ENCODE measurements around the gene RBM26. TPM values are rescaled to one million over a fixed set of nuclear protein-coding genes. Genes with fewer than 3 reads are reported as not detected.

RBM26 gene
- polyA plus RNA-seq, 1 donor from 2014 or later, result 112 TPM

GRCh38 chr13:79338343-79338742, 67.7 kb downstream of the RBM26 start:
- H3K4me3 ChIP-seq (ENCODE audit: low read length), result no peak overlapping the region
- no peaks in the 10 kb centered on the region for H3K9me3 ChIP-seq (ENCODE audit: low read length)
- no peaks in the 10 kb centered on the region for H3K9me2 ChIP-seq (ENCODE audit: insufficient read depth, low read length)
- TF ChIP-seq MXI1 (conservative IDR thresholded peaks at IDR 0.05; ENCODE audit: poor library complexity, severe bottlenecking) (no peak), POLR2AphosphoS5 (IDR thresholded peaks at IDR 0.05) (no peak), SMC3 (conservative IDR thresholded peaks at IDR 0.05; ENCODE audit: poor library complexity) (no peak), EZH2 (IDR thresholded peaks at IDR 0.05; ENCODE audit: borderline replicate concordance, insufficient read depth, low read length, poor library complexity, severe bottlenecking) (no peak), RAD21 (conservative IDR thresholded peaks at IDR 0.05) (no peak), EP300 (conservative IDR thresholded peaks at IDR 0.05; ENCODE audit: poor library complexity, severe bottlenecking) (no peak), TAF1 (IDR thresholded peaks at IDR 0.05; ENCODE audit: low read depth) (no peak)
- TF ChIP-seq, protein P1, sequence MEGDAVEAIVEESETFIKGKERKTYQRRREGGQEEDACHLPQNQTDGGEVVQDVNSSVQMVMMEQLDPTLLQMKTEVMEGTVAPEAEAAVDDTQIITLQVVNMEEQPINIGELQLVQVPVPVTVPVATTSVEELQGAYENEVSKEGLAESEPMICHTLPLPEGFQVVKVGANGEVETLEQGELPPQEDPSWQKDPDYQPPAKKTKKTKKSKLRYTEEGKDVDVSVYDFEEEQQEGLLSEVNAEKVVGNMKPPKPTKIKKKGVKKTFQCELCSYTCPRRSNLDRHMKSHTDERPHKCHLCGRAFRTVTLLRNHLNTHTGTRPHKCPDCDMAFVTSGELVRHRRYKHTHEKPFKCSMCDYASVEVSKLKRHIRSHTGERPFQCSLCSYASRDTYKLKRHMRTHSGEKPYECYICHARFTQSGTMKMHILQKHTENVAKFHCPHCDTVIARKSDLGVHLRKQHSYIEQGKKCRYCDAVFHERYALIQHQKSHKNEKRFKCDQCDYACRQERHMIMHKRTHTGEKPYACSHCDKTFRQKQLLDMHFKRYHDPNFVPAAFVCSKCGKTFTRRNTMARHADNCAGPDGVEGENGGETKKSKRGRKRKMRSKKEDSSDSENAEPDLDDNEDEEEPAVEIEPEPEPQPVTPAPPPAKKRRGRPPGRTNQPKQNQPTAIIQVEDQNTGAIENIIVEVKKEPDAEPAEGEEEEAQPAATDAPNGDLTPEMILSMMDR (IDR thresholded peaks at IDR 0.05; ENCODE audit: poor library complexity, severe bottlenecking), result no peak
- TF ChIP-seq, protein P2, sequence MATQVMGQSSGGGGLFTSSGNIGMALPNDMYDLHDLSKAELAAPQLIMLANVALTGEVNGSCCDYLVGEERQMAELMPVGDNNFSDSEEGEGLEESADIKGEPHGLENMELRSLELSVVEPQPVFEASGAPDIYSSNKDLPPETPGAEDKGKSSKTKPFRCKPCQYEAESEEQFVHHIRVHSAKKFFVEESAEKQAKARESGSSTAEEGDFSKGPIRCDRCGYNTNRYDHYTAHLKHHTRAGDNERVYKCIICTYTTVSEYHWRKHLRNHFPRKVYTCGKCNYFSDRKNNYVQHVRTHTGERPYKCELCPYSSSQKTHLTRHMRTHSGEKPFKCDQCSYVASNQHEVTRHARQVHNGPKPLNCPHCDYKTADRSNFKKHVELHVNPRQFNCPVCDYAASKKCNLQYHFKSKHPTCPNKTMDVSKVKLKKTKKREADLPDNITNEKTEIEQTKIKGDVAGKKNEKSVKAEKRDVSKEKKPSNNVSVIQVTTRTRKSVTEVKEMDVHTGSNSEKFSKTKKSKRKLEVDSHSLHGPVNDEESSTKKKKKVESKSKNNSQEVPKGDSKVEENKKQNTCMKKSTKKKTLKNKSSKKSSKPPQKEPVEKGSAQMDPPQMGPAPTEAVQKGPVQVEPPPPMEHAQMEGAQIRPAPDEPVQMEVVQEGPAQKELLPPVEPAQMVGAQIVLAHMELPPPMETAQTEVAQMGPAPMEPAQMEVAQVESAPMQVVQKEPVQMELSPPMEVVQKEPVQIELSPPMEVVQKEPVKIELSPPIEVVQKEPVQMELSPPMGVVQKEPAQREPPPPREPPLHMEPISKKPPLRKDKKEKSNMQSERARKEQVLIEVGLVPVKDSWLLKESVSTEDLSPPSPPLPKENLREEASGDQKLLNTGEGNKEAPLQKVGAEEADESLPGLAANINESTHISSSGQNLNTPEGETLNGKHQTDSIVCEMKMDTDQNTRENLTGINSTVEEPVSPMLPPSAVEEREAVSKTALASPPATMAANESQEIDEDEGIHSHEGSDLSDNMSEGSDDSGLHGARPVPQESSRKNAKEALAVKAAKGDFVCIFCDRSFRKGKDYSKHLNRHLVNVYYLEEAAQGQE (IDR thresholded peaks at IDR 0.05; ENCODE audit: borderline replicate concordance), result no peak
- no peaks in the 10 kb centered on the region for H3F3A ChIP-seq (ENCODE audit: insufficient read depth, low read length, poor library complexity, severe bottlenecking)
- H3K27ac ChIP-seq (ENCODE audit: low read length), result no peak overlapping the region
- H3K36me3 ChIP-seq (ENCODE audit: insufficient read depth, low read length), result peaks cover 8% of the 10 kb centered on the region
- H3K27me3 ChIP-seq (ENCODE audit: insufficient read depth, low read depth, low read length), result no peaks in the 10 kb centered on the region
- H3K4me2 ChIP-seq (ENCODE audit: low read length), result no peak overlapping the region
- no peak overlapping the region for H3K9ac ChIP-seq (ENCODE audit: low read length)
- H4K20me1 ChIP-seq (ENCODE audit: insufficient read depth), result no peaks in the 10 kb centered on the region
- no peak overlapping the region for H2AFZ ChIP-seq (ENCODE audit: low read depth, low read length)
- no peaks in the 10 kb centered on the region for H3K79me2 ChIP-seq (replicated peaks; ENCODE audit: insufficient read depth, low read length)

- H3K27me3 ChIP-seq (ENCODE audit: insufficient read depth, low read depth, low read length), result no peaks in the 10 kb centered on the region
- TF ChIP-seq SMC3 (conservative IDR thresholded peaks at IDR 0.05; ENCODE audit: poor library complexity), result no peak
- TF ChIP-seq EP300 (conservative IDR thresholded peaks at IDR 0.05; ENCODE audit: poor library complexity, severe bottlenecking), result no peak
- no peak for TF ChIP-seq MXI1 (conservative IDR thresholded peaks at IDR 0.05; ENCODE audit: poor library complexity, severe bottlenecking)
- no peak for TF ChIP-seq RAD21 (conservative IDR thresholded peaks at IDR 0.05)
- TF ChIP-seq POLR2AphosphoS5 (IDR thresholded peaks at IDR 0.05), result no peak
- TF ChIP-seq, protein P2 (IDR thresholded peaks at IDR 0.05; ENCODE audit: borderline replicate concordance), result no peak
- no peak for TF ChIP-seq TAF1 (IDR thresholded peaks at IDR 0.05; ENCODE audit: low read depth)
- TF ChIP-seq, protein P1 (IDR thresholded peaks at IDR 0.05; ENCODE audit: poor library complexity, severe bottlenecking), result no peak
- TF ChIP-seq EZH2 (IDR thresholded peaks at IDR 0.05; ENCODE audit: borderline replicate concordance, insufficient read depth, low read length, poor library complexity, severe bottlenecking), result no peak
- no peak overlapping the region for H2AFZ ChIP-seq (ENCODE audit: low read depth, low read length)
- no peak overlapping the region for H3K4me2 ChIP-seq (ENCODE audit: low read length)
- H3K9me3 ChIP-seq (ENCODE audit: low read length), result no peaks in the 10 kb centered on the region
- no peaks in the 10 kb centered on the region for H3K9me2 ChIP-seq (ENCODE audit: insufficient read depth, low read length)
- no peaks in the 10 kb centered on the region for H4K20me1 ChIP-seq (ENCODE audit: insufficient read depth)
- H3K4me3 ChIP-seq (ENCODE audit: low read length), result no peak overlapping the region
- H3K9ac ChIP-seq (ENCODE audit: low read length), result no peak overlapping the region
- no peak overlapping the region for H3K27ac ChIP-seq (ENCODE audit: low read length)
- H3K36me3 ChIP-seq (ENCODE audit: insufficient read depth, low read length), result peaks cover 4% of the 10 kb centered on the region
- no peaks in the 10 kb centered on the region for H3F3A ChIP-seq (ENCODE audit: insufficient read depth, low read length, poor library complexity, severe bottlenecking)
- H3K79me2 ChIP-seq (replicated peaks; ENCODE audit: insufficient read depth, low read length), result no peaks in the 10 kb centered on the region
Observed at GRCh38 chr13:79336966-79337365, 69.1 kb downstream of the RBM26 start.

Measured in neural cell (in vitro differentiated cells).